ENCODE results near the gene PPP1CB.

The PPP1CB gene

DNA sequence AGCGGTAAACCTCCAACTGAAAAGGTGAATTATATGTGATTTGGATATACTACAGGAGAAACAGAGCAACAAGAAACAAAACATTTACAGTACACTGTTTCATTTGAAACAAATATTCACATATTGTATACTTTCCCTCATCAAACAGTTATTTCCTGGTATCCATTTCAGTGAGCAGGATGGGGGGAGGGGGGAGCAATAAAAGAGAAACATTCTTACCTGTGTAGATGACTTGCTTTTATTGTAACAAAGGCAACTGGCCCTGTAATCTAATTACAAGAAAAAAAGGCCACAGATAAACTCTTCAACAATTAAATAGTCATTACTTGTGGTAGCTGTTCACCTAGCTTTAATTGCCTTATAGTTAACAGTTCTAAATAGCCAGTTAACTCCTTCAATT is 3.9 kb upstream of the PPP1CB start:
- no peak overlapping the region for H2BK120ac ChIP-seq (ENCODE audit: low read depth, low read length)
- H3K14ac ChIP-seq (ENCODE audit: low read length): no peak overlapping the region
- no peak overlapping the region for H4K8ac ChIP-seq (ENCODE audit: low read depth, low read length)
- DNase-seq (ENCODE audit: low spot score): no peak
- H3K36me3 ChIP-seq (replicated peaks in 1 of 2; ENCODE audit: control insufficient read depth in 2 of 2, insufficient read depth in 2 of 2, low read length in 2 of 2): no peaks in the 10 kb centered on the region
- H3K79me1 ChIP-seq (ENCODE audit: low read depth, low read length): no peaks in the 10 kb centered on the region
- H3K18ac ChIP-seq (ENCODE audit: low read length): no peak overlapping the region
- H3K23ac ChIP-seq (ENCODE audit: low read depth, low read length, poor library complexity): no peak overlapping the region
- H4K91ac ChIP-seq (ENCODE audit: low read depth, low read length, poor library complexity): no peak overlapping the region
- WGBS, 2 donors (ENCODE audit: extremely low coverage in 2 of 2, insufficient read length in 2 of 2, insufficient replicate concordance in 1 of 2): no CpG with 5 or more reads among the region's 1 CpG
- no peak overlapping the region for H2AK5ac ChIP-seq (ENCODE audit: low read depth, low read length)
- no peak overlapping the region for H2AFZ ChIP-seq (ENCODE audit: low read length)
- no peak overlapping the region for H3K4ac ChIP-seq (ENCODE audit: low read length)
- no peak overlapping the region for H3K9ac ChIP-seq (ENCODE audit: low read depth, low read length, poor library complexity)
- no peaks in the 10 kb centered on the region for H3K9me3 ChIP-seq (replicated peaks in 1 of 2; ENCODE audit: control insufficient read depth in 2 of 2, insufficient read depth in 1 of 2, low read depth in 1 of 2, low read length in 2 of 2)
- no peak overlapping the region for H3K27ac ChIP-seq (replicated peaks; ENCODE audit: low read length)
- no peak overlapping the region for H3K4me2 ChIP-seq (ENCODE audit: insufficient read depth, low read length, poor library complexity, severe bottlenecking)
- peaks cover 4 to 14% of the 10 kb centered on the region in 2 donors for H3K4me1 ChIP-seq (ENCODE audit: control insufficient read depth in 2 of 2, insufficient read depth in 1 of 2, low read depth in 1 of 2, low read length in 2 of 2)
- no peak overlapping the region for H2BK15ac ChIP-seq (ENCODE audit: low read length)
- H3K4me3 ChIP-seq (ENCODE audit: low read length in 2 of 2): no peak overlapping the region
- H3K27me3 ChIP-seq (ENCODE audit: control insufficient read depth in 3 of 3, insufficient read depth in 3 of 3, low read depth in 1 of 3, low read length in 3 of 3): no peaks in the 10 kb centered on the region
- H2BK5ac ChIP-seq (ENCODE audit: low read length): no peak overlapping the region
- H2BK12ac ChIP-seq (ENCODE audit: low read length): no peak overlapping the region

DNA sequence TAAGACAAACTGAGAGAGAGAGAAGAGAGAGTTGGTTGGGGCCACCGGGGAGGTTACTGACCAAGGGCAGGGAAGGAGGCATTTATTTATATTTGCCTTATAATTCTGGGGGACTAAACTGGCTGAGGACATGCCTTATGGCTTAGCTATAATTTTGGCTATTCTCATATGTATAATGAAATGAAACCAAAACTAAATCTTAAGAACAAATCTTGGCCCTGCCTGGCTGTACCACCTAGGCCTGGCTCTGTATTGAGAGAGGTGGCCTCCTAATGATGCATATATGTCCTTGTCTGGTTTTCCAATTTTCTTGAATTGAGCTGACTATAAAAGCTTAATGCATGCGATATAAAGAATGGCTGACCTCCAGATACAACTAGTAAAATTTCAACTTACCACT is 3.5 kb upstream of the PPP1CB start:
- WGBS, 2 donors (ENCODE audit: extremely low coverage in 2 of 2, insufficient read length in 2 of 2, insufficient replicate concordance in 1 of 2): no CpG with 5 or more reads among the region's 2 CpGs
- no peak overlapping the region for H3K4me3 ChIP-seq (ENCODE audit: low read length in 2 of 2)
- H3K79me1 ChIP-seq (ENCODE audit: low read depth, low read length): no peaks in the 10 kb centered on the region

GRCh38 chr2:28748941-28749340 is 2.7 kb upstream of the PPP1CB start:
- WGBS, 2 donors (ENCODE audit: extremely low coverage in 2 of 2, insufficient read length in 2 of 2, insufficient replicate concordance in 1 of 2): no CpG with 5 or more reads among the region's 1 CpG
- Histone ChIP-seq H3K4me3 (ENCODE audit: low read length in 2 of 2) (no peak overlapping the region), H4K8ac (ENCODE audit: low read depth, low read length) (no peak overlapping the region), H3K27ac (replicated peaks; ENCODE audit: low read length) (no peak overlapping the region), H3K79me1 (ENCODE audit: low read depth, low read length) (no peaks in the 10 kb centered on the region), H3K27me3 (ENCODE audit: control insufficient read depth in 3 of 3, insufficient read depth in 3 of 3, low read depth in 1 of 3, low read length in 3 of 3) (no peaks in the 10 kb centered on the region), H2BK5ac (ENCODE audit: low read length) (no peak overlapping the region), H2AK5ac (ENCODE audit: low read depth, low read length) (no peak overlapping the region), H3K4ac (ENCODE audit: low read length) (no peak overlapping the region), H3K4me1 (ENCODE audit: control insufficient read depth in 2 of 2, insufficient read depth in 1 of 2, low read depth in 1 of 2, low read length in 2 of 2) (peaks cover 4 to 14% of the 10 kb centered on the region in 2 donors), H3K9me3 (replicated peaks in 1 of 2; ENCODE audit: control insufficient read depth in 2 of 2, insufficient read depth in 1 of 2, low read depth in 1 of 2, low read length in 2 of 2) (no peaks in the 10 kb centered on the region), H3K18ac (ENCODE audit: low read length) (no peak overlapping the region), H3K23ac (ENCODE audit: low read depth, low read length, poor library complexity) (no peak overlapping the region), H2BK15ac (ENCODE audit: low read length) (no peak overlapping the region), H2AFZ (ENCODE audit: low read length) (no peak overlapping the region), H3K4me2 (ENCODE audit: insufficient read depth, low read length, poor library complexity, severe bottlenecking) (no peak overlapping the region), H4K91ac (ENCODE audit: low read depth, low read length, poor library complexity) (no peak overlapping the region), H3K36me3 (replicated peaks in 1 of 2; ENCODE audit: control insufficient read depth in 2 of 2, insufficient read depth in 2 of 2, low read length in 2 of 2) (no peaks in the 10 kb centered on the region), H2BK120ac (ENCODE audit: low read depth, low read length) (no peak overlapping the region), H2BK12ac (ENCODE audit: low read length) (no peak overlapping the region), H3K14ac (ENCODE audit: low read length) (no peak overlapping the region), H3K9ac (ENCODE audit: low read depth, low read length, poor library complexity) (no peak overlapping the region)
- no peak for DNase-seq (ENCODE audit: low spot score)

More for the DNA sequence above, 3.5 kb upstream of the PPP1CB start:
- Histone ChIP-seq H3K23ac (ENCODE audit: low read depth, low read length, poor library complexity) (no peak overlapping the region), H3K18ac (ENCODE audit: low read length) (no peak overlapping the region), H3K4me2 (ENCODE audit: insufficient read depth, low read length, poor library complexity, severe bottlenecking) (no peak overlapping the region), H3K4me1 (ENCODE audit: control insufficient read depth in 2 of 2, insufficient read depth in 1 of 2, low read depth in 1 of 2, low read length in 2 of 2) (peaks cover 4 to 14% of the 10 kb centered on the region in 2 donors), H3K14ac (ENCODE audit: low read length) (no peak overlapping the region), H3K27me3 (ENCODE audit: control insufficient read depth in 3 of 3, insufficient read depth in 3 of 3, low read depth in 1 of 3, low read length in 3 of 3) (no peaks in the 10 kb centered on the region), H3K36me3 (replicated peaks in 1 of 2; ENCODE audit: control insufficient read depth in 2 of 2, insufficient read depth in 2 of 2, low read length in 2 of 2) (no peaks in the 10 kb centered on the region), H3K4ac (ENCODE audit: low read length) (no peak overlapping the region), H3K9ac (ENCODE audit: low read depth, low read length, poor library complexity) (no peak overlapping the region), H2AK5ac (ENCODE audit: low read depth, low read length) (no peak overlapping the region), H2BK120ac (ENCODE audit: low read depth, low read length) (no peak overlapping the region), H4K91ac (ENCODE audit: low read depth, low read length, poor library complexity) (no peak overlapping the region), H2AFZ (ENCODE audit: low read length) (no peak overlapping the region), H2BK5ac (ENCODE audit: low read length) (no peak overlapping the region), H3K9me3 (replicated peaks in 1 of 2; ENCODE audit: control insufficient read depth in 2 of 2, insufficient read depth in 1 of 2, low read depth in 1 of 2, low read length in 2 of 2) (no peaks in the 10 kb centered on the region), H2BK12ac (ENCODE audit: low read length) (no peak overlapping the region), H3K27ac (replicated peaks; ENCODE audit: low read length) (no peak overlapping the region), H4K8ac (ENCODE audit: low read depth, low read length) (no peak overlapping the region), H2BK15ac (ENCODE audit: low read length) (no peak overlapping the region)
- no peak for DNase-seq (ENCODE audit: low spot score)

DNA sequence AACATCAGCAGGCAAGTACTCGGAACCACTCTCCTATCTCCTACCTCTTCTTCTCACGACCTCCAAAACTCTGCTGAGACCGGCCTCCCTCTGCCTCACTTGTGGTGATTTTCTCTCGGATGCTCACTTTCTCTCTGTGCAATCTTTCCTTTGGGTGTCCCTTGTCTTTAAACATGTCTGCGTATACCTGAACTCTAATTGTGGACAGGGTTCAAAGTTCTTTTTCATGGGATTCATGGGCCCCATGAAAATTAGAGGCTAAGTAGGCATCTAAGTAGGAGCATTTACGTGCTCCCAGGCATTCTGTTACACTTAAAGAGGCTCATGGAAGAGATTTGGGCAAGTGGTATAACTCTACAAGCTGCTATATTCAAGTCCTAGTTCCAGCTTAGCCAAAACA is 2.1 kb upstream of the PPP1CB start:
- H2BK5ac ChIP-seq (ENCODE audit: low read length): no peak overlapping the region
- H3K27me3 ChIP-seq (ENCODE audit: control insufficient read depth in 3 of 3, insufficient read depth in 3 of 3, low read depth in 1 of 3, low read length in 3 of 3): no peaks in the 10 kb centered on the region
- H3K79me1 ChIP-seq (ENCODE audit: low read depth, low read length): no peaks in the 10 kb centered on the region
- no peak overlapping the region for H4K91ac ChIP-seq (ENCODE audit: low read depth, low read length, poor library complexity)
- H3K4me1 ChIP-seq (ENCODE audit: control insufficient read depth in 2 of 2, insufficient read depth in 1 of 2, low read depth in 1 of 2, low read length in 2 of 2): peaks cover 4 to 14% of the 10 kb centered on the region in 2 donors
- DNase-seq (ENCODE audit: low spot score): no peak
- H3K14ac ChIP-seq (ENCODE audit: low read length): no peak overlapping the region
- no peak overlapping the region for H3K9ac ChIP-seq (ENCODE audit: low read depth, low read length, poor library complexity)
- H2BK15ac ChIP-seq (ENCODE audit: low read length): no peak overlapping the region
- no CpG with 5 or more reads among the region's 6 CpGs for WGBS, 2 donors (ENCODE audit: extremely low coverage in 2 of 2, insufficient read length in 2 of 2, insufficient replicate concordance in 1 of 2)
- no peak overlapping the region for H2BK12ac ChIP-seq (ENCODE audit: low read length)
- H2BK120ac ChIP-seq (ENCODE audit: low read depth, low read length): no peak overlapping the region
- no peak overlapping the region for H3K23ac ChIP-seq (ENCODE audit: low read depth, low read length, poor library complexity)
- no peaks in the 10 kb centered on the region for H3K9me3 ChIP-seq (replicated peaks in 1 of 2; ENCODE audit: control insufficient read depth in 2 of 2, insufficient read depth in 1 of 2, low read depth in 1 of 2, low read length in 2 of 2)
- no peaks in the 10 kb centered on the region for H3K36me3 ChIP-seq (replicated peaks in 1 of 2; ENCODE audit: control insufficient read depth in 2 of 2, insufficient read depth in 2 of 2, low read length in 2 of 2)
- H3K4ac ChIP-seq (ENCODE audit: low read length): no peak overlapping the region
- no peak overlapping the region for H2AK5ac ChIP-seq (ENCODE audit: low read depth, low read length)
- no peak overlapping the region for H3K27ac ChIP-seq (replicated peaks; ENCODE audit: low read length)
- H3K4me3 ChIP-seq (ENCODE audit: low read length in 2 of 2): no peak overlapping the region
- H2AFZ ChIP-seq (ENCODE audit: low read length): no peak overlapping the region
- no peak overlapping the region for H3K4me2 ChIP-seq (ENCODE audit: insufficient read depth, low read length, poor library complexity, severe bottlenecking)
- H4K8ac ChIP-seq (ENCODE audit: low read depth, low read length): no peak overlapping the region
- no peak overlapping the region for H3K18ac ChIP-seq (ENCODE audit: low read length)
